Mucosa of gallbladder (tissue), 1 donor: ENCODE results near the gene NPFFR2. TPM values are rescaled to one million over a fixed set of nuclear protein-coding genes. Genes with fewer than 3 reads are reported as not detected.
"Not testable (repeated sequence)": the region's sequence is repeated elsewhere in the genome, so short reads cannot be mapped to it uniquely, and the experiment has no call there.

Experiments used
- DNase-seq: peaks from one replicate; pipeline ENCODE4 v3.0.0-alpha.2; 2020; ENCODE audit warnings: low spot score
- total RNA-seq: library from RNA; stranded (reverse); gene quantifications from one replicate; pipeline ENCODE4 v1.2.1, GENCODE V29; 2021
- donor health status: DM: no; HTN: no; CAD: no.

NPFFR2 gene
- total RNA-seq, 1 donor from 2014 or later = 0.20 TPM

DNA sequence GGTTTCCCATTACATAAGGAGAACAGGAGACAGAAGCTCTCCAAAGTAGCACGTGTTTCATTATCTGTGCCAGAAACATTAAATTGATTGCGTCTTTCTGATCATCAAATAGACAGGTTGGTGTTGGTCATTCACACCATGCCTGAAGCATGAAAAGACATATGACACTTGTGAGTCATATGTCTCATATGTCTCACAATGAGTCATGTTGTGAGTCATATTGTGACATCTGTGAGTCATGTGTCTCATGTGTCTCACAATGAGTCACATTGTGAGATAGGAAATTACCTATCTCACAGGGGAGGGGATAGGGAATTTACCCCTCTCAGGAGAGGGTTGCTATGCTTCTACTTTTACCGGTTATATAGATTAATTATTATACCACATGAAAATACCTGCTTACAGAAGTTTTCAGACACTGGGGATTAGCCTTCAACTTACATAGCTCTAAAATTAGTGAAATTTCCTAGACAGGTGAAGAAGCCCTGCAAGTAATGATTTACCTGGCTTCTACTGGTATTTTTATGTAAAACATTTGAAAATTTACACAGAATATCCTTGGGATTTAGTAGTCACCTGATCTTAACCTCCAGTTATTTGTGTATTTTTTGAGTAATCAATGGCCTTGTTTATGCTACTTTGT lies 80.8 kb downstream of the NPFFR2 start:
- no peak for DNase-seq

DNA sequence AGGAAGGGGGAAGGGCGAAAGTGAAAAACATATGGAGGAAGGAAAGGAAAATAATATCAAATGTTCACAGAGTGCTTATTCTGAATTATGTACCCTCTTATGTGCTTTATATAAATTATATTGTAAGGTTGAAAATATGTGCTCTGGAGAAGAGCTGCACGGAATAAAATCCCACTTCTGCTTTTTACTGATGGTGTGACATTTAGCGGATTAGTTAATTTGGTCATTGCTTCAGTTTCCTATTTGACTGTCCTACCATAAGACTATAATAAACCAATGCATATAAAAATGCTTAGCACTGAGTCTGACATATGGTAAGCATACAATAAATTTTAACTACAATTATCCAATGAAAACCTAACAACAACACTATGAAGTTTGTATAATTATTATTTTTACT lies 86.2 kb downstream of the NPFFR2 start:
- no peak for DNase-seq

DNA sequence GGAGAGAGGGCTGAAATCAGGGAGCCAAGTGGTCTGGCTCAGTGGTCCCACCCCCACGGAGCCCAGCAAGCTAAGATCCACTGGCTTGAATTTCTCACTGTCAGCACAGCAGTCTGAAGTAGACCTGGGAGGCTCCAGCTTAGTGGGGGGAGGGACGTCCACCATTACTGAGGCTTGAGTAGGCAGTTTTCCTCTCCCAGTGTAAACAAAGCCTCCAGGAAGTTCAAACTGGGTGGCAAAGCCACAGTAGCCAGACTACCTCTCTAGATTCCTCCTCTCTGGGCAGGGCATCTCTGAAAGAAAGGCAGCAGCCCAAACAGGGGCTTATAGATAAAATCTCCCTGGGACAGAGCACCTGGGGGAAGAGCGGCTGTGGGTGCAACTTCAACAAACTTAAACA lies 88.1 kb downstream of the NPFFR2 start:
- no peak for DNase-seq

DNA sequence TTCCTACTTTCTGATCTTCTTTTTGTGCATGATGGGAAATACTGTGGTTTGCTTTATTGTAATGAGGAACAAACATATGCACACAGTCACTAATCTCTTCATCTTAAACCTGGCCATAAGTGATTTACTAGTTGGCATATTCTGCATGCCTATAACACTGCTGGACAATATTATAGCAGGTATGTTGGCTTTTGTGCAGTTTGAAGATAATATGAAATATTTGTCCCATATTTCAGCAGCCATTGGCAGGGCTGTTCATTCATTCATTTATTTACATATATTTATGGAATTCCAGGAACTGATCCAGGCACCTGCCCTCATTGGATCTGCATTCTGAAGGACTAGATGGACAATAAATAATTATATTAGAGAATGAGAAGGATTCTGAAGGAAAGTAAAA lies 96.9 kb downstream of the NPFFR2 start:
- no peak for DNase-seq

DNA sequence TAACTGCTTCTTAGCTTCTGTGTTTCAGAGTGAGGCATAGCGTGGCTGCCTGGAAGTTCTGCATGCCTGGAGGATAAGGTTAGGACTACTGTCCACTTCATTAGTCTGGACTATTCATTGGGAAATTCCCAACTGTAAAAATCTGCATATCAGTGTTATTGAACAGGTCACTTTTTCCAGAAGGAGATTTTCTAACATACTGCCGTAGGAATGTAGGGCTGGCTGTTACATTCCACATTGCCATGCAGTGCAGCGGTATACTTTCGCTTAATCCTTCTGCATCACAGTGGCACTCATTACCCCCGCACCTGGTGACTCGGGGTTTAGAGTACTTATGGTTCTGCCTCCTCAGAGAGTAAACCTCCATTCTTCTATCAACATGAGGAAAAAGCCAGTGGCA lies 104.6 kb downstream of the NPFFR2 start:
- no peak for DNase-seq

DNA sequence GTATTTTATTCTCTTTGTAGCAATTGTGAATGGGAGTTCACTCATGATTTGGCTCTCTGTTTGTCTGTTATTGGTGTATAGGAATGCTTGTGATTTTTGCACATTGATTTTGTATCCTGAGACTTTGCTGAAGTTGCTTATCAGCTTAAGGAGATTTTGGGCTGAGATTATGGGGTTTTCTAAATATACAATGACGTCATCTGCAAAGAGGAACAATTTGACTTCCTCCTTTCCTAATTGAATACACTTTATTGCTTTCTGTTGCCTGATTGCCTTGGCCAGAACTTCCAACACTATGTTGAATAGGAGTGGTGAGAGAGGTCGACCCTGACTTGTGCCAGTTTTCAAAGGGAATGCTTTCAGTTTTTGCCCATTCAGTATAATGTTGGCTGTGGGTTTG lies 108.2 kb downstream of the NPFFR2 start:
- DNase-seq = not testable (repeated sequence)

DNA sequence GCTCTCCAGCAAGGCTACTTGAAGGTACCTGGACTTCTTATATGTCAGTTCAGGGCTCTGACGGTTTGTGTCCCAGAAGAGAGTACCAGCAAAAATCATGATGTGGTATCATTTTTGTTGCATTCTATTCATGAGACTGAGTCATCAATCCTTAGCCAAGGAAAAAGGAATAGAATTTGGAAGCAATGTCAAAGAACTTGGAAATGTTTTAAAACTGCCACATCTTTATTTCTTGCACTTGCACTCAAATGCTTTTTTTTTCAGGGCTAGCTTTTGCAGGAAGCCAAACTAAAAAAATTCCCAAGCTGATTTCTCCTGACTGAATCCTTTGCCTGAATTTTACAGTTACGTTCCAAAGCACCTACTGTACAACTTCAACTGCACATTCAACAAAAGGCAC lies 112.4 kb downstream of the NPFFR2 start:
- no peak for DNase-seq

DNA sequence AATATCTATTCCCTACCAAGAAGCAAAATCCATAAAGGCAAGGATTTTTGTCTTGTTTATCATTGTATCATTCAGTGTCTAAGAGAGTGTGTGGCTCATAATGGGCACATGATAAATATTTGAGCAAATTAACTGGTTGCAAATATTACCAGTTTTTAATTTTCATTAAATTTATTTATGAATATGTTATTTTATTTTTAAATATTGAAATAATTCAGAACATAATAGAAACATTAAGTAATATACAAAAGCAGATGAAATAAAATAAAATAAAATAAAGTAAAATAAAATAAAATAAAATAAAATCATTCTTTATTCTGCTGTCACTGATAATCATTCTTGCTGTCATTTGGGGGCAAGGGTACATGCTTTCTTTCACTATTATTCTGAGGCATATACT lies 120.9 kb downstream of the NPFFR2 start:
- DNase-seq = no peak

DNA sequence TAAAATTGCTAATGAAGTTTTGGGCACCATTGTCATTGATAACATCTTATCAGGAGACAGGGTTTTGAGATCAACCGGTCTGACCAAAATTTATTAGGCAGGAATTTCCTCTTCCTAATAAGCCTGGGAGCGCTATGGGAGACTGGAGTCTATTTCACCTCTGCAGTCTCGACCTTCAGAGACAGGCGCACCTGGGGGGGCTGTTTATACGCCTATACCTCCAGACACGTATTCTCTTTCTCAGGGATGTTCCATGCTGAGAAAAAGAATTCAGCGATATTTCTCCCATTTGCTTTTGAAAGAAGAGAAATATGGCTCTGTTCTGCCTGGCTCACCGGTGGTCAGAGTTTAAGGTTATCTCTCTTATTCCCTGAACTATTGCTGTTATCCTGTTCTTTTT lies 121.8 kb downstream of the NPFFR2 start:
- not testable (repeated sequence) for DNase-seq

DNA sequence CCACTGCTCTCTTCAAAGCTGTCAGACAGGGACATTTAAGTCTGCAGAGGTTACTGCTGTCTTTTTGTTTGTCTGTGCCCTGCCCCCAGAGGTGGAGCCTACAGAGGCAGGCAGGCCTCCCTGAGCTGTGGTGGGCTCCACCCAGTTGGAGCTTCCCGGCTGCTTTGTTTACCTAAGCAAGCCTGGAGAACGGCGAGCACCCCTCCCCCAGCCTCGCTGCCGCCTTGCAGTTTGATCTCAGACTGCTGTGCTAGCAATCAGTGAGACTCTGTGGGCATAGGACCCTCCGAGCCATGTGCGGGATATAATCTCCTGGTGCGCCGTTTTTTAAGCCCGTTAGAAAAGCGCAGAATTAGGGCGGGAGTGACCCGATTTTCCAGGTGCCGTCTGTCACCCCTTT lies 137.5 kb downstream of the NPFFR2 start:
- not testable (repeated sequence) for DNase-seq

DNA sequence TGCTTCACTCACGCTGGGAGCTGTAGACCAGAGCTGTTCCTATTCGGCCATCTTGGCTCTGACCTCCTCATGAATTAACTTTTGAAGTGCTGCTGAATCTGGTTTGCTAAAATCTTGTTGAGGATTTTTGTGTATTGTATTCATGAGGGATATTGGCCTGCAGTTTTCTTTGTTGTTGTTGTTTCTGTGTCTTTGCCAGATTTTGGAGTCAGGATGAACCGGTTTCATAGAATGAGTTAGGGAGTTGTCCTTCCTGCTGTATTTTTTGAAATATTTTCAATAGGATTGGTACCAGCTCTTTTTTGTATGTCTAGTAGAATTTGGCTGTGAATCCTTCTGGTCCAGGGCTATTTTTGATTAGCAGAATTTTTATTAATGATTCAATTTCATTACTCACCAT lies 138.1 kb downstream of the NPFFR2 start:
- no peak for DNase-seq

DNA sequence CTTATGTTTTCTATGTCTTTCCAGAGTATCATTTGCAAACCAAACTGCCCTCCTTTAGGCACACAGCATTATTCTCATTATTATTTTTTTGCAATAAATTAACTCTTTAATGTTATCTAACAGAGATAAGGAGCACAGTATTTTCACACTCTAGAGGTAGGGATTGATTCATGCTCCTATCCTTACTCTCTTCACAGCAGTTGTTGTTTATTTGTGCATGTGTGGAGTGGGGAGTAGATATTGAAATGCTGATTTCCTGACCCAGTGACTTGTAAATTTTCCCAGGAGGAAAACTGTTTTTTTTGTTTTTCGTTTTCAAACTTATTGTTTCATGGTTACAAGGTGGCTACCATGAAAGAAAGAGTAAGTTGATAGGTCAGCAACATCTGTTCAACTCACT lies 140.0 kb downstream of the NPFFR2 start:
- DNase-seq = no peak

DNA sequence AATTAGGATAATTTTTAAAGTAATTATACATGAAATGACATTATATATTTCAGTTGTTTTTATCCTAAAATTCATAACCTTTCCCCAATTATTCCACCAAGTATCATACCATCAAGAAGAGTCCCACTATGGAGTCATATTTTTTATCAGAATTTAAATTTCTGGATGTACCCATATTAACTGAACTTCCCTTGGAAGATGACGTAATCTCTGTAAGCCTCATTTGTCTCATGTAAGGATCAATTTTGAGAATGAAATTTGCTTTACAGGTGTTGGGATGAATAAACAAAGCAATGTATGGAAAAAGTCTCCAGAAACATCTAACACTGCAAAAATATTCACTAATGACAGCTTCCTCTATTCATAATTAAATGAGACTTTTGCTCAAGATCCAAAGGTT lies 147.5 kb downstream of the NPFFR2 start:
- DNase-seq = no peak

DNA sequence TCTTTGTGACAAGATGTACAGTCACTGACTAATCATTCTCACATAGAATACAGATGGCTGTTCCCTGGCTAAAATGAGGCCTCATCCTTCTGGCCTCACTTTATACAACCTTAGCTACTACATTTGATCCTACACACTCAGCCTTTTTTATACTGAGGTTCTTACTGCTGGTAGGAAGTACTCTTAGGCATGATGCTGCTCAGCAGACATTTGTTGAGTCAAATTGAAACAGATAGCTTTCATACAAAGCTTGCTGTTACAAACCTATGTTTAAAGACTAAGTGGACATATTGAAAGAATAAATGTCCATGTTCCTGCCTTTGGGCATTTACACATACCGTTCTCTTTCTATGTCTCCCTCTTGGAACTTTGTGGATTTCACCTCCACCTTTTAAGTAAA lies 154.9 kb downstream of the NPFFR2 start:
- no peak for DNase-seq

DNA sequence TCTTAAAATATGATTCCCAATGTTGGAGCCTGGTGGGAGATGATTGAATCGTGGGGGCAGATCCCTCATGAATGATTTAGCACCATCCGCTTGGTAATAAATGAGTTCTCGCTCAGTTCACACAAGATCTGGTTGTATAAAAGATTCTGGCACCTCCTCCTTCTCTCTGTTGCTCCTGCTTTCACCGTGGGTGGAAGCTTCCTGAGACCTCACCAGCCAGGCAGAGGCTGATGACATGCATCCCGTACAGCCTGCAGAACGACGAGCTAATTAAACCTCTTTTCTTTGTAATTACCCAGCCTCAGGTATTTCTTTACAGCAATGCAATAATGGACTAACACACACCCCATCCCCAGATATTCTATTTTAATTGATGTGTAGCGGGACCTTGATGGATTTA lies 162.2 kb downstream of the NPFFR2 start:
- no peak for DNase-seq

DNA sequence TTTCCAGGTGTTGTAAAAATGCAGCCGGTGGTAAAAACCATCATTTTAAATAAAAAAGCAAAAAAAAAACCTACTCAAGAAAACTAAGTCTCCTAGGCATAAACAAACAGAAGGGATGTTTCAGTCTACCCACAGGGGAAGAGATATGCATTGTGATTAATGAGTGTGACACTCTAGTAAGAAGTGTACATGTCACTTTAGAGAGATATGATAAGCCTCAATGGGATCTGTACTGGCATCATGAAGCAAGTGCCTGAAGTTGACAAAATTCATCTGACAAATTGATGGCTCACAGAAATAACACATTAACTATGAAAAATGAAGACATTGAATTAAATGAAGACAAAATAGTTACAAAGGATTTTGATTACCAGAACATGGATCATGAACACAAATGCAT lies 162.7 kb downstream of the NPFFR2 start:
- DNase-seq = no peak

Other genes starting within 250 kb of the NPFFR2 start
- gene GC, start 247.9 kb upstream of the NPFFR2 start, total RNA-seq = 2,230 TPM